ENCODE data around the gene KIFAP3. TPM values are rescaled to one million over a fixed set of nuclear protein-coding genes. Genes with fewer than 3 reads are reported as not detected.

Gene KIFAP3
- total RNA-seq, 1 experiment from 2014 or later = 3.8 TPM

GRCh38 chr1:169974067-169974466 lies 100.4 kb downstream of the KIFAP3 start:
- Histone ChIP-seq H3K79me1 (ENCODE audit: insufficient read depth, low read depth, low read length, poor library complexity, severe bottlenecking) (no peaks in the 10 kb centered on the region), H2AFZ (ENCODE audit: low read length) (no peak overlapping the region), H4K5ac (ENCODE audit: insufficient read length, low read depth, low read length) (no peak overlapping the region), H3T11ph (ENCODE audit: low read length) (no peak overlapping the region), H3K14ac (ENCODE audit: insufficient read depth, low read length) (no peak overlapping the region), H3K79me2 (ENCODE audit: insufficient read depth, low read length) (no peaks in the 10 kb centered on the region), H2BK12ac (ENCODE audit: insufficient read length, low read depth, low read length) (no peak overlapping the region), H3K4ac (ENCODE audit: low read depth, low read length) (no peak overlapping the region), H3K27ac (ENCODE audit: insufficient read length, low read depth, low read length) (no peak overlapping the region), H2BK15ac (ENCODE audit: low read depth, low read length) (no peak overlapping the region), H3K27me3 (ENCODE audit: insufficient read depth, low read length) (no peaks in the 10 kb centered on the region), H3K9ac (ENCODE audit: extremely low read depth, insufficient read length, low read length) (no peak overlapping the region), H3K23ac (ENCODE audit: insufficient read length, low read depth, low read length) (no peak overlapping the region), H2BK120ac (ENCODE audit: low read depth, low read length, poor library complexity, severe bottlenecking) (no peak overlapping the region), H2AK5ac (ENCODE audit: insufficient read length, low read length) (no peak overlapping the region), H2BK20ac (ENCODE audit: low read depth, low read length, poor library complexity, severe bottlenecking) (no peak overlapping the region), H2BK5ac (ENCODE audit: insufficient read length, low read length) (no peak overlapping the region), H3K56ac (ENCODE audit: insufficient read length, low read depth, low read length) (no peak overlapping the region), H3K4me1 (ENCODE audit: insufficient read depth, low read length) (no peaks in the 10 kb centered on the region), H3K18ac (ENCODE audit: insufficient read length, low read depth, low read length) (no peak overlapping the region), H4K91ac (ENCODE audit: insufficient read length, low read depth, low read length) (no peak overlapping the region), H3K9me3 (ENCODE audit: control insufficient read depth, low read depth, low read length) (no peaks in the 10 kb centered on the region), H4K20me1 (ENCODE audit: control insufficient read depth, insufficient read depth, insufficient read length) (no peaks in the 10 kb centered on the region), H4K8ac (replicated peaks; ENCODE audit: insufficient read length, low read depth, low read length) (no peak overlapping the region), H3K4me2 (ENCODE audit: insufficient read depth, insufficient read length, low read length) (no peak overlapping the region), H3K23me2 (ENCODE audit: insufficient read length, low read depth, low read length, poor library complexity, severe bottlenecking) (no peaks in the 10 kb centered on the region)
- H3K4me3 Mint-ChIP-seq = no peak overlapping the region
- DNase-seq = no peak
- H3K9me3 Mint-ChIP-seq = no peaks in the 10 kb centered on the region
- H3K27ac Mint-ChIP-seq = no peak overlapping the region
- no peaks in the 10 kb centered on the region for H3K36me3 Mint-ChIP-seq (ENCODE audit: insufficient read depth in 1 of 3, low read depth in 3 of 3)
- no peak for TF ChIP-seq CTCF (conservative IDR thresholded peaks at IDR 0.05)
- no peaks in the 10 kb centered on the region for H3K27me3 Mint-ChIP-seq (ENCODE audit: low read depth)
- H3K4me1 Mint-ChIP-seq = peaks cover 4 to 5% of the 10 kb centered on the region in 2 experiments; a peak in 3 of 4 replicates

Data from H9 (cell line).